Transverse colon (tissue), 4 donors: ENCODE results near the gene MUC5B. TPM values are rescaled to one million over a fixed set of nuclear protein-coding genes. Genes with fewer than 3 reads are reported as not detected.
"Not testable (repeated sequence)": the region's sequence is repeated elsewhere in the genome, so short reads cannot be mapped to it uniquely, and the experiment has no call there.

ENCODE experiments used
- DNase-seq: peaks from one replicate; pipeline ENCODE4 v3.0.0-alpha.2; 2019
- H3K27ac ChIP-seq, 4 donors: fragments of 200-600 bp; sonication (generic); 2 replicates each; pipeline ENCODE4 v1.5.1; 2016 to 2018; ENCODE audit warnings: inconsistent platforms in 4 of 4
- H3K27me3 ChIP-seq: fragments of 200-600 bp; sonication (generic); 2 replicates; pipeline ENCODE4 v1.5.1; 2017; ENCODE audit warnings: inconsistent platforms
- H3K36me3 ChIP-seq, 4 donors: fragments of 200-600 bp; sonication (generic); 2 replicates each; pipeline ENCODE4 v1.5.1; 2017 to 2019; ENCODE audit warnings: inconsistent platforms in 4 of 4
- H3K4me1 ChIP-seq, 4 donors: fragments of 200-600 bp; sonication (generic); 2 replicates each; pipeline ENCODE4 v1.5.1; 2017 to 2020; ENCODE audit warnings: inconsistent platforms in 4 of 4
- H3K4me3 ChIP-seq, 4 donors: fragments of 200-600 bp; sonication (generic); 1 replicate in 1 of 4; 2 replicates in 3 of 4; pipeline versions ENCODE4 v1.5.1 to v1.6.1; 2017 to 2019; ENCODE audit warnings: inconsistent platforms in 4 of 4
- H3K9me3 ChIP-seq, 2 donors: fragments of 200-600 bp; sonication (generic); 2 replicates each; pipeline ENCODE4 v1.5.1; 2017 to 2019; ENCODE audit warnings: inconsistent platforms in 2 of 2
- EP300 ChIP-seq: sonication (generic); formaldehyde crosslinking; IDR thresholded peaks from one replicate; pipeline ENCODE4 v1.6.1; 2017; ENCODE audit warnings: antibody characterized with exemption, low read depth
- POLR2A ChIP-seq: fragments of 450-650 bp; IDR thresholded peaks from one replicate; pipeline ENCODE4 v1.6.1; 2016; ENCODE audit warnings: antibody characterized with exemption, mild to moderate bottlenecking, moderate library complexity
- POLR2AphosphoS5 ChIP-seq, 3 donors: sonication (generic); formaldehyde crosslinking; IDR thresholded peaks; one replicate each; pipeline ENCODE4 v1.6.1; 2016; ENCODE audit warnings: antibody characterized with exemption in 3 of 3
- WGBS, 2 donors: methylation state at CpG; one replicate each; pipeline ENCODE4 v1.1.5; 2018; ENCODE audit warnings: low coverage in 1 of 2; 5-methylcytosine and 5-hydroxymethylcytosine counted together
- in situ Hi-C, 4 donors: fragments of 200-750 bp; cut with MboI; loops; one replicate each; pipeline versions ENCODE4 v1.15.0 to v1.15.1; 2017; ENCODE audit warnings: low sequenced_read_pairs in 3 of 4, low pct_ligation_motif_present in 1 of 4, low pct_unique_long_range_greater_than_20kb in 1 of 4
- intact Hi-C: fragments of 100-400 bp; cut with DNase I; formaldehyde crosslinking; loops from one replicate; pipeline ENCODE4 v1.15.1; 2023; ENCODE audit warnings: low total_unique reads
- total RNA-seq, 4 donors: library from RNA; depleted of rRNA; stranded (reverse); fragments of >200 nt; gene quantifications; one replicate each; pipeline ENCODE4 v1.1.0, GENCODE V29; 2016
- TF ChIP-seq, protein P1 (sequence below), 5 experiments: fragments of 200-600 bp in 3 of 5; fragments of 450-650 bp in 2 of 5; sonication (generic) in 3 of 5; IDR thresholded peaks; 1 replicate in 2 of 5; 2 replicates in 3 of 5; pipeline ENCODE4 v1.5.1; 2016 to 2017; ENCODE audit warnings: antibody characterized with exemption in 5 of 5, inconsistent platforms in 3 of 5, mild to moderate bottlenecking in 2 of 5, moderate library complexity in 1 of 5

Gene MUC5B
- total RNA-seq, 4 donors from 2014 or later = 58.0 to 825 (median 85.6) TPM

DNA sequence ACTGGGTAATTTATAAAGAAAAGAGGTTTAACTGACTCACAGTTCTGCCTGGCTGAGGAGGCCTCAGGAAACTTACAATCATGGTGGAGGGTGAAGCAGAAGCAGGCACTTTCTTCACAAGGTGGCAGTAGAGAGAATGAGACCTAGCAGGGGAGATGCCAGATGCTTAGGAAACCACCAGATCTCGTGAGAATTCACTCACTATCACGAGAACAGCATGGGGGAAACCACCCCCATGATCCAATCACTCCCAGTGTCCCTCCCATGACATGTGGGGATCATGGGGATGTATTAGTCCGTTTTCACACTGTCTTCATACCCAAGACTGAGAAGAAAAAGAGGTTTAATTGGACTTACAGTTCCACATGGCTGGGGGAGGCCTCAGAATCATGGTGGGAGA is 41.6 kb downstream of the MUC5B start:
- DNase-seq, H3K4me3 ChIP-seq, H3K36me3 ChIP-seq, in situ Hi-C loops, H3K27me3 ChIP-seq, H3K9me3 ChIP-seq, intact Hi-C loops: not testable (repeated sequence)
- H3K4me1 ChIP-seq = peaks cover 17 to 27% (median 21%) of the 10 kb centered on the region in 4 donors
- TF ChIP-seq, protein P1, sequence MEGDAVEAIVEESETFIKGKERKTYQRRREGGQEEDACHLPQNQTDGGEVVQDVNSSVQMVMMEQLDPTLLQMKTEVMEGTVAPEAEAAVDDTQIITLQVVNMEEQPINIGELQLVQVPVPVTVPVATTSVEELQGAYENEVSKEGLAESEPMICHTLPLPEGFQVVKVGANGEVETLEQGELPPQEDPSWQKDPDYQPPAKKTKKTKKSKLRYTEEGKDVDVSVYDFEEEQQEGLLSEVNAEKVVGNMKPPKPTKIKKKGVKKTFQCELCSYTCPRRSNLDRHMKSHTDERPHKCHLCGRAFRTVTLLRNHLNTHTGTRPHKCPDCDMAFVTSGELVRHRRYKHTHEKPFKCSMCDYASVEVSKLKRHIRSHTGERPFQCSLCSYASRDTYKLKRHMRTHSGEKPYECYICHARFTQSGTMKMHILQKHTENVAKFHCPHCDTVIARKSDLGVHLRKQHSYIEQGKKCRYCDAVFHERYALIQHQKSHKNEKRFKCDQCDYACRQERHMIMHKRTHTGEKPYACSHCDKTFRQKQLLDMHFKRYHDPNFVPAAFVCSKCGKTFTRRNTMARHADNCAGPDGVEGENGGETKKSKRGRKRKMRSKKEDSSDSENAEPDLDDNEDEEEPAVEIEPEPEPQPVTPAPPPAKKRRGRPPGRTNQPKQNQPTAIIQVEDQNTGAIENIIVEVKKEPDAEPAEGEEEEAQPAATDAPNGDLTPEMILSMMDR (IDR thresholded peaks at IDR 0.05) = peak; percentile 26 to 52 (median 46)
- peak overlapping the region in 3 of 4 donors; percentile 22 to 86 (median 85) for H3K27ac ChIP-seq
- 21% methylated on average over 3 of the region's 3 CpGs; no CpG with 5 or more reads in 1 of the 2 donors for WGBS, 2 donors

DNA sequence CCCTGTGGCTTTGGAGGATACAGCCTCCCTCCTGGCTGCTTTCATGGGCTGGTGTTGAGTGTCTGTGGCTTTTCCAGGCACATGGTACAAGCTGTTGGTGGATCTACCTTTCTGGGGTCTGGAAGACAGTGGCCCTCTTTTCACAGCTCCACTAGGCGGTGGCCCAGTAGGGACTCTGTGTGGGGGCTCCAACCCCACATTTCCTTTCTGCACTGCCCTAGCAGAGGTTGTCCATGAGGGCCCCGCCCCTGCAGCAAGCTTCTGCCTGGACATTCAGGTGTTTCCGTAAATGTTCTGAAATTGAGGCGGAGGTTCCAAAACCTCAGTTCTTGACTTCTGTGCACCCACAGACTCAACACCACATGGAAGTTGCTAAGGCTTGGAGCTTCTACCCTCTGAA is 42.6 kb downstream of the MUC5B start:
- H3K9me3 ChIP-seq, H3K27me3 ChIP-seq, intact Hi-C loops, H3K36me3 ChIP-seq, H3K27ac ChIP-seq, H3K4me3 ChIP-seq, DNase-seq, in situ Hi-C loops: not testable (repeated sequence)
- H3K4me1 ChIP-seq = peaks cover 17 to 23% (median 21%) of the 10 kb centered on the region in 4 donors
- WGBS, 2 donors = 94% methylated on average over 4 of the region's 4 CpGs; no CpG with 5 or more reads in 1 of the 2 donors

- H3K4me1 ChIP-seq = peaks cover 13 to 19% (median 14%) of the 10 kb centered on the region in 4 donors
- H3K9me3 ChIP-seq, DNase-seq, H3K27me3 ChIP-seq, in situ Hi-C loops, H3K4me3 ChIP-seq, H3K36me3 ChIP-seq, intact Hi-C loops, H3K27ac ChIP-seq: not testable (repeated sequence)
- WGBS, 2 donors = 83 to 87% methylated on average over 1 to 2 of the region's 2 CpGs
Observed at GRCh38 chr11:1266976-1267375, 44.1 kb downstream of the MUC5B start.

DNA sequence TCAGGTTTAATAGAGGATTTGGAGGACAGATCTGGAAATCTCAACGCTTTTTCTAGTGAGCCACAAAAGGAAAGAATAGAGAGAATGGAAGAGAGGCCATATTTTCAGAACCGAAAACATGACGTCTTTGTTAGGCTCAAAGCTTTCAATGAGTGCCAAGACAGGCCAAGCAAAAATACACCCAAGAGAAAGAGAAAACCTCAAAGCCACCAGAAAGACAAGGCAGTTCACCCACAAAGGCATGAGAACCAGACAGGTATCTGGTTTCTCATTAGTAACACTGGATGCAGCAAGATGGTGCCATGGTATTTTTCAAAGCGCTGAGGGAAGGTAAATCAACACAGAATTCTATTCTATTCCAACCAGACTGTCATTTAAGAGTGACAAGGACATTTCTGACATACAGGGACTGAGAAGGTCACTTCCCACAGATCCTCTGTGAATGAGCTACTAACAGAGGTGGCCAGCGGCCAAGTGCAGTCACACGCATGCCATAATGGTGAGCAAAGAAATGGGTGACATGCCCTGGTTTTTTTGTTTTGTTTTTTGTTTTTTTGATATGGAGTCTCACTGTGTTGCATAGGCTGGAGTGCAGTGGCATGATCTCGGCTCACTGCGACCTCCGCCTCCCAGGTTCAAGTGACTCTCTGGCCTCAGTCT is 44.7 kb downstream of the MUC5B start:
- DNase-seq = no peak
- H3K9me3 ChIP-seq = no peaks in the 10 kb centered on the region
- intact Hi-C loops (no loop called here), in situ Hi-C loops (no loop called here)
- H3K36me3 ChIP-seq = no peaks in the 10 kb centered on the region
- H3K4me3 ChIP-seq = no peak overlapping the region
- H3K4me1 ChIP-seq = peaks cover 8 to 15% (median 10%) of the 10 kb centered on the region in 4 donors
- 70 to 92% methylated on average over 7 to 9 of the region's 9 CpGs for WGBS, 2 donors
- TF ChIP-seq EP300 = no peak
- no peak for TF ChIP-seq POLR2AphosphoS5 (IDR thresholded peaks at IDR 0.05)
- no peak for TF ChIP-seq POLR2A
- TF ChIP-seq, protein P1 (IDR thresholded peaks at IDR 0.05) = no peak
- no peak overlapping the region for H3K27ac ChIP-seq
- H3K27me3 ChIP-seq = no peaks in the 10 kb centered on the region

DNA sequence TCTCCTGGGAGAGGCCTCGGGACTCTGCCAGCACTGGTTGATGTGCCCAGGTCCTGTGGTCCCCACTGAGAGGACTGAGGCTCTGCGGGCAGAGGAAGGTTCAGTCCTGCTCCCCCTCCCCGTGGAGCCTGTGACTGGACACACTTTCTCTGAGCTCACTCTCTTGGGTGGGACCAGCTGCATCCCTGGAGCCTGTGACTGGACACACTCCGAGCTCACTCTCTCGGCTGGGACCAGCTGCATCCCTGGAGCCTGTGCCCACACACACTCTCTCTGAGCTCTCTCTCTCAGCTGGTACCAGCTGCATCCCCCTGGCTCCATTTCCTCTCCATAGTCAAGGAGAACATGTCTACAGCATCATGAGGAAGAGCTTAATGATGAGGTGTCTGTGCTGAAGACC is 47.1 kb downstream of the MUC5B start:
- intact Hi-C loops (loop anchor here (1.0 kb wide), 1 partner anchor 46 kb away; no protein-coding TSS in a partner anchor), in situ Hi-C loops (no loop called here)
- Histone ChIP-seq H3K27ac (no peak overlapping the region), H3K27me3 (no peaks in the 10 kb centered on the region), H3K4me3 (no peak overlapping the region), H3K36me3 (no peaks in the 10 kb centered on the region), H3K9me3 (no peaks in the 10 kb centered on the region), H3K4me1 (no peaks in the 10 kb centered on the region)
- TF ChIP-seq, protein P1 (IDR thresholded peaks at IDR 0.05) = no peak
- TF ChIP-seq POLR2A = no peak
- no peak for TF ChIP-seq EP300
- TF ChIP-seq POLR2AphosphoS5 (IDR thresholded peaks at IDR 0.05) = no peak
- DNase-seq = no peak
- 75 to 84% methylated on average over 3 to 4 of the region's 5 CpGs for WGBS, 2 donors
